Caco-2 (cell line): ENCODE measurements around the gene LTA4H. TPM values are rescaled to one million over a fixed set of nuclear protein-coding genes. Genes with fewer than 3 reads are reported as not detected.

Source experiments
- BruUV-seq: library from RNA; stranded (reverse); fragments of 400-500 nt; replicated peaks from 2 replicates; lab custom pipeline; 2021; lab: Mats Ljungman, UMichigan
- CTCF ChIA-PET: fragments of 300-600 bp; sonication (Branson Sonifier 250); formaldehyde crosslinking; loops from one replicate; lab custom pipeline; 2022; ENCODE audit warnings: antibody characterized with exemption; lab: Charles Lee
- POLR2A ChIA-PET: fragments of 300-600 bp; sonication (Branson Sonifier 250); formaldehyde crosslinking; loops from one replicate; lab custom pipeline; 2022; ENCODE audit warnings: antibody characterized with exemption; lab: Charles Lee
- DNase-seq, 2 experiments: peaks; one replicate each; pipeline versions ENCODE4 v3.0.0 to v3.0.0-alpha.2; 2020 to 2022
- H3K27me3 ChIP-seq: replicated peaks from 2 replicates; pipeline ENCODE4 v1.6.0; 2011; ENCODE audit warnings: low read length; ENCODE audit not compliant: control insufficient read depth, insufficient read depth
- H3K36me3 ChIP-seq: 2 replicates; pipeline ENCODE4 v1.5.1; 2011; ENCODE audit warnings: low read length; ENCODE audit not compliant: control insufficient read depth, insufficient read depth
- H3K4me1 ChIP-seq: fragments of 250-450 bp; sonication (Bioruptor Pico); 2 replicates; pipeline ENCODE4 v1.5.1; 2020; ENCODE audit warnings: mild to moderate bottlenecking
- H3K4me3 ChIP-seq: 2 replicates; pipeline ENCODE4 v1.5.1; 2011; ENCODE audit warnings: low read depth, mild to moderate bottlenecking, control low read depth, low read length
- H3K9me3 ChIP-seq: fragments of 250-450 bp; sonication (Bioruptor Pico); 2 replicates; pipeline ENCODE4 v1.5.1; 2020; ENCODE audit warnings: mild to moderate bottlenecking, moderate library complexity
- H3K27ac Mint-ChIP-seq: one replicate; pipeline ENCODE4 v1.8.0; 2022; ENCODE audit warnings: mixed read lengths; ENCODE audit not compliant: unreplicated experiment
- H3K27me3 Mint-ChIP-seq: one replicate; pipeline ENCODE4 v1.8.0; 2022; ENCODE audit warnings: mixed read lengths; ENCODE audit not compliant: insufficient read depth, unreplicated experiment
- H3K36me3 Mint-ChIP-seq: one replicate; pipeline ENCODE4 v1.8.0; 2022; ENCODE audit warnings: mild to moderate bottlenecking, mixed read lengths; ENCODE audit not compliant: insufficient read depth, unreplicated experiment
- H3K4me1 Mint-ChIP-seq: one replicate; pipeline ENCODE4 v1.8.0; 2022; ENCODE audit warnings: low read depth, mixed read lengths; ENCODE audit not compliant: unreplicated experiment
- H3K4me3 Mint-ChIP-seq: one replicate; pipeline ENCODE4 v1.8.0; 2022; ENCODE audit warnings: mild to moderate bottlenecking, moderate library complexity, mixed read lengths; ENCODE audit not compliant: unreplicated experiment
- H3K9me3 Mint-ChIP-seq: one replicate; pipeline ENCODE4 v1.8.0; 2022; ENCODE audit warnings: mixed read lengths; ENCODE audit not compliant: unreplicated experiment
- intact Hi-C: fragments of 100-400 bp; cut with micrococcal nuclease; formaldehyde crosslinking; loops from one replicate; pipeline ENCODE4 v1.10.0; 2022; ENCODE audit not compliant: unreplicated experiment
- total RNA-seq: library from RNA; stranded (reverse); gene quantifications from 2 replicates; pipeline ENCODE4 v1.2.3, GENCODE V29; 2022
- TF ChIP-seq, protein P1 (sequence below), 2 experiments: fragments of 200-600 bp in 1 of 2; IDR thresholded peaks; 1 replicate in 1 of 2; 2 replicates in 1 of 2; pipeline versions ENCODE4 v1.5.1 to v1.8.0; 2011 to 2022; ENCODE audit warnings: antibody characterized with exemption in 1 of 2, control low read depth in 1 of 2, inconsistent platforms in 1 of 2, low read depth in 1 of 2, low read length in 1 of 2, mild to moderate bottlenecking in 1 of 2, moderate library complexity in 1 of 2; ENCODE audit not compliant: insufficient read depth in 1 of 2, severe bottlenecking in 1 of 2, unreplicated experiment in 1 of 2

LTA4H gene
- total RNA-seq, 1 experiment from 2014 or later: 56.7 TPM

GRCh38 chr12:96036765-96037455 lies 1.5 kb upstream of the LTA4H start:
- intact Hi-C loops: no loop called here
- TF ChIP-seq, protein P1, sequence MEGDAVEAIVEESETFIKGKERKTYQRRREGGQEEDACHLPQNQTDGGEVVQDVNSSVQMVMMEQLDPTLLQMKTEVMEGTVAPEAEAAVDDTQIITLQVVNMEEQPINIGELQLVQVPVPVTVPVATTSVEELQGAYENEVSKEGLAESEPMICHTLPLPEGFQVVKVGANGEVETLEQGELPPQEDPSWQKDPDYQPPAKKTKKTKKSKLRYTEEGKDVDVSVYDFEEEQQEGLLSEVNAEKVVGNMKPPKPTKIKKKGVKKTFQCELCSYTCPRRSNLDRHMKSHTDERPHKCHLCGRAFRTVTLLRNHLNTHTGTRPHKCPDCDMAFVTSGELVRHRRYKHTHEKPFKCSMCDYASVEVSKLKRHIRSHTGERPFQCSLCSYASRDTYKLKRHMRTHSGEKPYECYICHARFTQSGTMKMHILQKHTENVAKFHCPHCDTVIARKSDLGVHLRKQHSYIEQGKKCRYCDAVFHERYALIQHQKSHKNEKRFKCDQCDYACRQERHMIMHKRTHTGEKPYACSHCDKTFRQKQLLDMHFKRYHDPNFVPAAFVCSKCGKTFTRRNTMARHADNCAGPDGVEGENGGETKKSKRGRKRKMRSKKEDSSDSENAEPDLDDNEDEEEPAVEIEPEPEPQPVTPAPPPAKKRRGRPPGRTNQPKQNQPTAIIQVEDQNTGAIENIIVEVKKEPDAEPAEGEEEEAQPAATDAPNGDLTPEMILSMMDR (IDR thresholded peaks at IDR 0.05; ENCODE audit: insufficient read depth in 1 of 2, low read depth in 1 of 2, low read length in 1 of 2, severe bottlenecking in 1 of 2, unreplicated experiment in 1 of 2): no peak
- Mint-ChIP-seq H3K9me3 (no peaks in the 10 kb centered on the region), H3K27ac (no peak overlapping the region), H3K4me1 (no peaks in the 10 kb centered on the region), H3K36me3 (no peaks in the 10 kb centered on the region), H3K27me3 (no peaks in the 10 kb centered on the region), H3K4me3 (no peak overlapping the region)
- Histone ChIP-seq H3K4me3 (no peak overlapping the region), H3K9me3 (no peaks in the 10 kb centered on the region), H3K27me3 (no peaks in the 10 kb centered on the region), H3K4me1 (peaks cover 17% of the 10 kb centered on the region), H3K36me3 (no peaks in the 10 kb centered on the region)
- CTCF ChIA-PET: no interaction called here
- no TSS peak for BruUV-seq
- DNase-seq: no peak
- POLR2A ChIA-PET: no interaction called here

DNA sequence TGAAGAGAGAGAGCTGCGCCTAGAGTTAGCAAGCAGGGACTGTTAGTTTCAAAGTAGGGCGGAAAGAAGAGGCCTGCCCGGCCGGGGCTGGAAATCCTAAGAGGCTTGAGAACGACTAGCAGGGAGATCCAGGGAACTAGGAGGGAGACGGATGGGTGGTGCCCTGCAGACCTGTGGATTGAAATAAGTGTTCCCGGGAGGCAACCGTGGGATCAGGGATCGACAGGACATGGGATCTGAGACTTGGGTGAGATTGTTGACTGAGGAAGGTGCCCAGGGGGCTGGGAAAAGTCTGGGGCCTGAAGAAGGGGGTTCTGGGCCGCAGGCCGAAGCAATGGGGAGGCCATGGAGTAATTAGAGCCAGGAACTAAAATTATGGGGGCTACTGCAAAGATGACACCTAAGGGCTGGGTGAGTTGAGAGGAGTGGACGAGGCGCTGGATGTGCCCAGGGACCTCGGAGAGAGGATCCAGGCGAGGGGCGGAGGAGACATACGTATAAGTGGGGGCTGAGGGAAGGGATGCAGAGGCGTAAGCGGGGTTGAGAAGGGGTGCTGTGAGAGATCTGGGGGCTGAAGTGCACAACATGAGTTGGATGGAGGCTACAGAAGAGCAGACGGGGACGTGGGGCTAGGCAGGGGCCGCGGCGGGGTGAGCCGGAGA lies 635 bp downstream of the LTA4H start:
- no peaks in the 10 kb centered on the region for H3K36me3 ChIP-seq
- intact Hi-C loops: loop anchor here (1.0 kb wide), 1 partner anchor 181 kb away; no protein-coding TSS in a partner anchor
- no peaks in the 10 kb centered on the region for H3K27me3 ChIP-seq
- Mint-ChIP-seq H3K27ac (no peak overlapping the region), H3K4me3 (no peak overlapping the region), H3K36me3 (no peaks in the 10 kb centered on the region), H3K27me3 (no peaks in the 10 kb centered on the region), H3K9me3 (no peaks in the 10 kb centered on the region), H3K4me1 (no peaks in the 10 kb centered on the region)
- no TSS peak for BruUV-seq
- TF ChIP-seq, protein P1 (IDR thresholded peaks at IDR 0.05; ENCODE audit: insufficient read depth in 1 of 2, low read depth in 1 of 2, low read length in 1 of 2, severe bottlenecking in 1 of 2, unreplicated experiment in 1 of 2): no peak
- H3K4me1 ChIP-seq: peaks cover 2% of the 10 kb centered on the region; the same call in 1 of the 2 replicates
- peak overlapping the region; percentile 62 for H3K4me3 ChIP-seq
- CTCF ChIA-PET: interaction anchor here (0.5 kb wide), 1 partner anchor 180 kb away, joined by 3 read pairs; no protein-coding TSS in a partner anchor
- DNase-seq: peak; percentile 41 to 43
- POLR2A ChIA-PET: no interaction called here
- no peaks in the 10 kb centered on the region for H3K9me3 ChIP-seq

DNA sequence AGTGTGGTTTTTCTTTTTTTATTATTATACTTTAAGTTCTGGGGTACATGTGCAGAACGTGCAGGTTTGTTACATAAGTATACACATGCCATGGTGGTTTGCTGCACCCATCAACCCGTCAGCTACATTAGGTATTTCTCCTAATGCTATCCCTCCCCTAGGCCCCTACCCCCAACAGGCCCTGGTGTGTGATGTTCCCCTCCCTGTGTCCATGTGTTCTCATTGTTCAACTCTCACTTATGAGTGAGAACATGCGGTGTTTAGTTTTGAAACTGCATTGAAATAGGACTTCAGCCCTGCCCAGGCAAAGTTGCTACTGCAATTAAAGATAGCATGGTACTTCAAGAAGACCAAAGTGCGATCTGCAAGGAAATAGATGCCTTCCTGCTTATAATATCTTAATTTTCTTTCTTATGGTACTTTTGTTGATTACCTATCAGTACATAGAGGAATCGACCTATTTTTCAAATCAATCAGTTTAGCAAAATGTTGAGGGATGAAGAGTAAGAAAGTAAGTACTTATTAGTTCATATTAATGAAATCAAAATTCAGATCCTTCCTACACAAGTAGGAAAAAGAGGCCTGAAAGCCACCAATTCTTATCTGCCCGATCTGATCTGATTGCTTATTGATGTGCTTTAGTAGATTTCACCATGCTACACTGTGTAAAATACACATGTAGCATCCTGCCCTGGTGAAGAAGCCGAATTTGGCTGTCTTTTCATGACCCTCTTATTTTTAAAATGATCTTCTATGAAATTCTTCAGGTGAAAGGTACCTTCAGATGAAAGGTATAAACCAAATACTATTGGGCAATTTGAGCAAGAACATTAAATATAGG lies 1.6 kb downstream of the LTA4H start:
- BruUV-seq: TSS peak; percentile 54
- H3K4me1 ChIP-seq: no peaks in the 10 kb centered on the region; the same call in 1 of the 2 replicates
- H3K27me3 ChIP-seq: no peaks in the 10 kb centered on the region
- CTCF ChIA-PET: no interaction called here
- H3K4me3 Mint-ChIP-seq: no peak overlapping the region
- DNase-seq: no peak
- H3K9me3 ChIP-seq: no peaks in the 10 kb centered on the region
- H3K36me3 ChIP-seq: no peaks in the 10 kb centered on the region
- H3K27ac Mint-ChIP-seq: no peak overlapping the region
- H3K4me3 ChIP-seq: peak overlapping the region; percentile 62
- no peaks in the 10 kb centered on the region for H3K27me3 Mint-ChIP-seq
- H3K9me3 Mint-ChIP-seq: no peaks in the 10 kb centered on the region
- H3K36me3 Mint-ChIP-seq: no peaks in the 10 kb centered on the region
- intact Hi-C loops: no loop called here
- TF ChIP-seq, protein P1 (IDR thresholded peaks at IDR 0.05; ENCODE audit: insufficient read depth in 1 of 2, low read depth in 1 of 2, low read length in 1 of 2, severe bottlenecking in 1 of 2, unreplicated experiment in 1 of 2): no peak
- no peaks in the 10 kb centered on the region for H3K4me1 Mint-ChIP-seq
- POLR2A ChIA-PET: no interaction called here
